HG03378 (cell line): ENCODE results near the gene TGFA.

ENCODE experiments used
- ATAC-seq: cut with Tn5 transposase; IDR thresholded peaks from one replicate; pipeline ENCODE4 v1.9.1; 2021; ENCODE audit warnings: mild to moderate bottlenecking, moderate library complexity; ENCODE audit not compliant: unreplicated experiment

TGFA gene

DNA sequence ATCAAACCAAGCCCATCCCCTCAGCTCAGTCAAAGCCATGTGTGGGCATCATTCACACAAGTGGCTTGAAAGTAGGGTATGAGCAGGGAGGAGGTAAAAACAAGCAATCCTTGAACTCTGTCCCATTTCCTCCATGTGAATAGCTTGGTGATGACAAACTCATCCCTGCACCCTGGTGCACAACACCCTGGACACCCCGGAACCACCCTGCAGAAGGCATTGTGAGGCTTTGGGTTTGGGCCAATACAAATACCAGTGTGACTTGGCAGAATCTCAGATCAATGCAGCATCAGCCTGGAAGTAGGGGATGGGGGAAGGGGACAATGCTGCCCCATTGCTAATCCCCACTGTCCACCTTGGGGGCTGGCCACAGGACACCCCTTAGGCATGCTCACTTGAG lies 28.6 kb downstream of the TGFA start:
- no peak for ATAC-seq

DNA sequence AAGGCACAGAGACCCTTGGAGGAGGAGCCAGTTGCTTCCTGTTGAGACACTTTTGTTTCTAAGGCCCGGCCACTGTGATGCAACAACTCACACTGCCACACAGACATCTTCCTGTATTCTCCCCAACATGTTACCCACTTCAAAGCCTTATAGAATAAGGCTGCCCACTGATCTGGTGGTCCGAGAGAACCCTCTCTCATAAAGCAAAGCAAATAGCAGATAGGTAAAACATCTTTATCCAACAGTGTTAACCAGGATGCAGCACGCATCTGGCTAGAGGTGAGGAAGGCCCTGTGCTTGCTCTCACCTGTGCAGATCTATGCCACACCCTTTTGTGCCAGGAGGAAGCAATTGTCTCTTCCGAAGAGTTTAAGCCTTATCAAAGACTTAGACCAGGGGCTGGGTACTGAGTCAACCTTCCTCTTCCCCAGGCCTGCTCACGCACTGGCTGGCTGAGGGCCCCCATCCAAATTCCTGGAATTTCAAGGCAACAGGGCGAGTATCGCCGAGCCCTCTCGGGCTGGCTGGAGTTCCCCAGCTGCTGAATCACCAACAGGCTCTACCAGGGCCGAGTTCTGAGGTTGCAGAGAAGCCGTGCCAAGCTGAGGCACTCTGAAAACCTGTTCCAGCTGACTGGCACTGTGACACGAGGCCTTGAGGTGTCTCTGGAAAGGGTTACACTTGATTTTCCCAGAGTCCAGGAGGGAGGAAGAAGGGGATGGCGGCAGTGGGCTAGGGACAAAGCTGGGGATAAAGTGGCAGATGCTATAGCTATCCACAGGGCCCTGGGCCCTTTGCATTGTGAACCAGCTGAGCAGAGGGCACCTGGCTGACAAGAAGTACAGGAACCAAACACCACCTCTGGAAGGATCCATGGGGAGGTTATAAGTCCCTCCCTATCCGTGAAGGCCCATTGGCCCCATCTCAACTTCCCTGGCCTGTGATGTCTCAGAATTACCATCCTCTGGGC lies 29.3 kb downstream of the TGFA start:
- no peak for ATAC-seq

DNA sequence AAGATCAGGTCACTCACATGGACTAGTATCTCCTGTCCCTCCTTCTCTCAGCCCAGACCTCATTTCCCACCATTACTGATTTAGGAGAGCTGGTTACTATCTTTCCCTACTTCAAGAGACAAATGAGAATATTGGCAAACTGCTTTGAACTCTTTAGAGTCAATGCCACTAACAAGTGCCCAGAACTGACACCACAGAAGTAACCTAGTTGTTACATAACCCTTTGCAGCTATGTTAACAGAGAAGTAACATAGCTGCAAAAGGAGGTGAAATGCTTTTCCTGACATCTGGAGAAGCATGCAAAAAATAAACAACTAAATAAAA lies 30.0 kb downstream of the TGFA start:
- no peak for ATAC-seq

DNA sequence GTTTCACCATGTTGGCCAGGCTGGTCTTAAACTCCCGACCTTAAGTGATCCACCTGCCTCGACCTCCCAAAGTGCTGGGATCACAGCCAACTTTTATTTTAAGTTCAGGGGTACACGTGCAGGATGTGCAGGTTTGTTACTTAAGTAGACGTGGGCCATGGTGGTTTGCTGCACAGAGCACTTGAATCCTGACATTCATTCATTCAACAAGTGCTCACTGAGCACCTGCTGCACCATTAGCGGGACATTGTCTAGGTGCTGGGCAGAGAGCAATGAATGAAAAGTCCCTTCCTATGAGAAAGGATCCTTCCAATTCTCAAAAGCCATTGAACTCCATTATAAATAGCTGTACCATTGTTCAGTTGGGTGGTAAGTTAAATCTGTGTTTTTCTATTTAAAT lies 31.0 kb downstream of the TGFA start:
- ATAC-seq, result no peak

DNA sequence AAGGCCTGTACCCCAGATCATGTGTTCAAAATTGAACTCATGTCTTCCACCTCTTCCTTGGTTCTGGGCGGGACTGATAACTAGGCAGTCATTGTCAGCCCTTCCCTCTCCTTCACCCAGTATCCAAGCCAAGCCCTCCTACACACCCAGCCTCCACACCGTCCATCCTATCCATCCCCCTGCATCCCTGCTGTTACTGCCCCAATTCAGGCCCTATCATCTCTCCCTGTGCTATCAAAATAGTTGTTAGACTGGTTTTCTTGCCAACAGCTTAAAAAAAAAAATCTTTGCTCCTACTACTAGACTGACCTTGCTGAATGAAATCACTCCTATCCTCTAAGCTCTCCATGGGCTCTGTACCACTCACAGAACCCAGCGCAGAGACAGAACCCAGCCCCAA lies 32.8 kb downstream of the TGFA start:
- ATAC-seq, result no peak

DNA sequence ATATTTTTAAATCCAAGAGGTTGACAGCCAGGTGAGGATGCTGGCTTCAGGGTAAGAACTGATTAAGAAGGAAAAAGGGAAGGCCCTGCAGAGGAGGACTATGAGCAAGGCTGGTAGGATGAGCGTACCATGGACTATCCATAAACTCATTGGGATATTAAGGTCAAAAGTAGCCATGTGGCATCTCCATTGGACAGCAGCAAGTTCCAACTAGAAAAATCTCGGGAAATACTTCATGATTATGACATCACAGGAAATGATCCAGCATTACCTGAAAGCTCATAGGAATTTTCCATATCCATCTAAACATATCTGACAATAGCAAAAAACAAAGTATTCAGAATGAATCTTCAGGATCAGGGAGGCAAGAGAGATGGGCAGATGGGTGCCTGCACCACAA lies 34.2 kb downstream of the TGFA start:
- ATAC-seq, result no peak

DNA sequence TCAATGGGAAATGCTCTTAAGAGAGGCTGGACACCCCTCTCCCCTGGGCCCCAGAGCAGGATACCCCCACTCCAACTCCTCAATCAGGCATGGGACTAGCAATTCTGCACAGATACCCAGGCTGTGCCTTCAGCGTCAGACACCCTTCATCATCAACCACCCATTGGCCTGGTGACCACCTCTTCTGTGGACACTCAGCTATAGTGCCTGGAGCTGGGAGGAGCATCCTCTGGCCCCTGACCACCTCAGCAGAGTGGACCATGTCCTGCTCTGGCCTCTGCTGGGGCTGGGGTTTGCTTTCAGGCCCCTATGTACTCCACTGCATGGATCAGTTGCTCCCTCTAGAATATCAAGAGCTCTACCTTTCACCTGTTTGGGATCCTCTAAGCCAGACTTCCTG lies 35.1 kb downstream of the TGFA start:
- no peak for ATAC-seq

DNA sequence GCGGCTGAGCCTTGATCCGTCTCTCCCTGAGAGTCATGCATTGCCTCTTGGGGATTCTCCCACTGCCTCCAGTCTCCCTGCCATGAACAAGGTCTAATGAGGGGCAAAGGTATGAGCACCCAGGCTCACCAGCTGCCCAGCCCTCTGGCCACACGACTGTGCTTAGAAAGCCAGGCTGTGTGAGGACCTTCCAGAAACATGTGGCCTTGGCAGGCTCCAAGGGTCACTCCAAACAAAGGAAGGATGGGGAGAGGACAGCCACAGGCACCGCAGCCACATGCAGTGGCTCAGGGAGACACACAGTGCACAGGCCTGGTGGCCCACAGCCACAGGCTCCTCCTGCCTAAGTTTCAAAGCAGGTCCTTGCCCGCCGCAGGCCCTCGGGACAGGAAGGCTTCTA lies 35.8 kb downstream of the TGFA start:
- no peak for ATAC-seq

DNA sequence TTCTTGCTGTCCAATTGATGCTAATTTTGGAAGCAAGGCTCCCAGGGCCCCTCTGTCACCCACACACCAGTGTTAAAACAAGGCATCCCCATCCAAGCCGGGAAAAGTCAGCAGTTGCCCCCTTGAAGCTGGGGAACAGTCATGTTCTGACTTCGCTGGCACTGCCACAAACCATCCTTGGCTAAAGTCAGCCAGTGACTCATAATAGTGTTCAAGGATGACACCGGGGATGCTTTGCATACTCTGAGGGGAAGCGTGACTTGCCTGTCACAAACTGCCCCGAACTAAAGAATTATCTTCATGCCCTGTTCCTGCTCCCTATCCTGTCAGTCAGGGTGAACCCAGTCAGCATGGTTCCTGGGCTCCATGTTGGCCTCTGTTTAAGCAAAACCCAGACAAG lies 37.0 kb downstream of the TGFA start:
- peak; percentile 96 for ATAC-seq

DNA sequence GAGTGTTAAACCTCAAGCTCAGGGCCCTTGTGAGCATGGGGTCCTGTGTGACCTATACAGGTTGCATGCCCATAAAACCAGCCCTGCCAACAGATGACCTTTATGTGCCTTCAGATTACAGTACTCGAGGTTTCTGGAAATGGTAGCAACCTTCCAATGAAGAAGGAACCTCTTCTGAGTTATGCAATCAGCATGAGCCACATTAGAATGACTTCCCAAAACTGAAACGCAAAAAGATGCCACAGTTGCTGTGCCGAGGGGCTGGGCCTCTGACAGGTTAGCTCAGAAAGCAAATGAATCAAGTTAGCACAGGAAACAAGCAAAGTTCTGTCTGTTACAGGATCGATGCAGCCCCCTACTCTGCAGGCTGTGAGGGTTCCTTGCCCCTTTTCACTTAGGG lies 37.7 kb downstream of the TGFA start:
- no peak for ATAC-seq

DNA sequence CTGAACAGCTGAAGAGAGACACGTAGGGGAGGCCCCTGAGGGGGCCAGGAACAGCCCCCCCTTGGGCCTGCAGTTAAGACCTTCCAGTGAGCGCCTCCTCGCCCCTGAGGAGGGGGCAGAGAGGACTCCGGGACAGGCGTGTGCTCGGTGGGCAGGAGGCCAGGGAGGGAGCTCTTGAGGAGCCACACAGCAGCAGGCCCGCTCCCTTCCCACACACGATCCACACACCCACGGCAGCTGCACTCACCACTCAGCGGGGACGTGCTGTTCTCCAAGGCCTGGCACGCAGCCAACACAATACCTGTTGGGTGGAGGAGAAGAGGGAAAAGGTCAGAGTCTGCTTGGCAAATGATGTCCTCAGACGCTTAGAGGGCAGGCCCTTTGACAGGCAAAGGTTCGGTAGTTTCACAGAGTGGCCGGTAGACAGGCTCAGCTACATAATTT lies 39.0 kb downstream of the TGFA start:
- ATAC-seq, result no peak

DNA sequence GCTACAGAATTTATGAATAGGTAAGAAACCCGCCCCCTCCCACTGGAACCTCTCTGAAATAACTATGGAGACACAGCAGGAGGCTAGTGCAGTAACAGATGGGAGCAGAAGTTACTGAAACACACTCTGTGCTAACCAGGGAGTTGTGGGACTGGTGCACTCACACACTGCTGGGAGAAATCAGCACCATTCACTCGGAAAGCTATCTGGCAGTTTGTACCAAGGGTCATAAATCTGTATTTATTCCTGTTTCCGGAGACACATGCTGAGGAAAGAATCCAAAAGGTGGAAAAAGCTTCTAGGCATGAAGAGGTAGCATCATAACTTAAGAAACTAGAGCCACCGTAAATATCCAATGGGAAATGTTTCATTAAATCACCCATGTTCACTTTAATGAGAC lies 39.9 kb downstream of the TGFA start:
- no peak for ATAC-seq

DNA sequence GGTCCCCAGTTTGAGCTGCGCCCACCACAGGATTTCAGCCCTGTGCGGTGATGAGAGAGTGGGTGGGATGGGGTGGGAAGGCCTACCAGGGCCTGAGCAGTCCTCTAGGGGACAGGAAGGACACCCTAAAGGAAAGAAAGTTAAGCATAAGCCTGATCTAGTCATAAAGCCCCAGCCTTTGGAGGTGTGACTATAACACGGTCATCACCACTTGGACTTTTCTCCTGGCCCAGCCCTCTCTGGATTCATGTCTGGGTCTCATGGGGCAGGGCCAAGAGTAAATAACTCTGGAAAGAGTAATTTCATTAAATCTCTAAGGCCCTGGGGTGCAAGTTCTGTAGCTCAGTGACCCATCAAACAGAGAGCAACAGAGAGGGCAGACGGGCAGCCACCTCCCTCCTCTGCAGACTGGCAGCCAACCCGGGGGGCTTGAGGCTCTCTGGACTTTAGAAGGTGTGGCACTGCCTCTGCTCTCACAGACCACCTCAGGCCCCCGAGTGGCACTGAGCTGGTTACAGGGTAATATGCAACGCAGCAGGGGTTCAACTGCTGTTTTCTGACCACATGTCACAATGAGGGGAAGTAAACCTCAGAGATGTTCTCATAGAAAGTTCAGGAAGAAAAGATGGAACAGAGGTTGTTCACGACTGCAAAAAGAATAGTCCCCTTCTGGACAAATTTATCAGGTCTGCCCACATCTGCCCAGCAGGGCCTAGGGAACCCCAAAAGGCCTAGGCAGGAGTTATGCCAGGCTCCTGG lies 41.5 kb downstream of the TGFA start:
- ATAC-seq, result no peak

DNA sequence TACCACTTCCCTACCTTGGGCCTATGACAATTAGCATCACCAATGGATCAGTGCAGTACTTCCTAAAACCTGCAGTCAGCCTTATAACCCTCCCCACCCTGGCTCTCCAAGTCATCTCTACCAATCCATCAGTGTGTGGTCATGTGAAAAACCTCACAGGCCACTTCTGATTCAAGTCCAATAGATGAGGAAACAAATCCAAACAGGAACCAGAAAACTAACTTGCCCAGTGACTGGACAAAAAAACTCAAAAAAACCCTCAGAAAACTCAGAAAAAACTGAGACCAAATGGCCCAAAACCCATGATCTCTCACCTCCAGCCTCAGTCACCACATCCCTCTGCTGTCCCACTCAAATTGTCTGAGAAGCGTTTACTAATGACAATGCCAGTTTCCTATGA lies 43.3 kb downstream of the TGFA start:
- no peak for ATAC-seq

DNA sequence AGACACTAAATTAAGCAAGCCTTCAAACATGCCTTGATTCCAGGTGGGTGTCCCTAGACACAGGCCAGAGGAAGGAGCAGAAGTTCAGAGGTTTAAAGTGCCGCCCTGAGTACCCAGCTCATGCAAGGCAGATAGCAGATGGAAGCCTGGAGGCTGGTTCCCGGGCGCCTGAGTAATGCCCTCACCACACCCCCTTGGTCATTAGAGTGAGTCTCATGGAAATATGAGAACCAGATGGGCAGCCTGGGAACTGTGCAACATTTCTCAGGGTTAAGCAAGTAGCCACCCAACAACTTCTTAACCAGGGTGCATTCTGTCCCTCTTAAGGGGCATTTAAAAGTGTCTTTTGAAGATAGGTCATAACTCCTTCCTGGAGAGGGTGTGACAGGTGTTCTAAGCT lies 44.1 kb downstream of the TGFA start:
- no peak for ATAC-seq

DNA sequence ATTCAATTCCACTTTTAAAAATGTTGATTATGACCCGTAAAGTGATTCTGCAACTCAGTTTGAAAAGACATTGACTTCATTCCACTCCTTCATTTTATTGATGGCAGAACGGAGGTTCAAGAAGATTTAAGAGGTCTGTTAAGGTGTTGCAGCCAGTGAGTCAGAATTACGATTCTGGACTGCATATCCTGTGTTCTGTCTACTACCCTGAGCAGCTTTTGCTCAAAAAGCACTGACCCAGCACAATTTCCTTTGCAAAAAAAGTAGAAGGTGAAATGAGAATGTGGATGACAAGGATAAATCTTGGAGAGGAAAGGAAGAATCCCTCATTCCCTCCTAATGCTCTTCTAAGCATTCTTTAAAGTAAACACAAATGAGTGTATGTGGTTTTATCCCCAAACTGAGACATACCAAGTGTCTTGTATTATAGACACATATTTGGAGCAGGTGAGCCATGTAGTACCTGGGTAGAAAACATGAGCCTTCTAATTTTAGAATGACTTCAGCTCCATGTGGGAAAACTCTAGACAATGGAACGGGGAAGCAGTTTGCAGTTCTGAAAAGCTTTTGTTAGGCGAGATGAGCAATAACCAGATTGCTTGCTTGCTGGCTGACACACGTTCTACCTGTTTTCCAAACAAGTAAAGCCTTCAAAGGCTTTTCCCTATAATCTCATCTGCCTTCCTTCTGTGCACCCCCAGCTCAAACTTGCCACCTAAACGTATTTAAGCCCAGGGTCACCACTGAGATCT lies 44.7 kb downstream of the TGFA start:
- ATAC-seq, result no peak

DNA sequence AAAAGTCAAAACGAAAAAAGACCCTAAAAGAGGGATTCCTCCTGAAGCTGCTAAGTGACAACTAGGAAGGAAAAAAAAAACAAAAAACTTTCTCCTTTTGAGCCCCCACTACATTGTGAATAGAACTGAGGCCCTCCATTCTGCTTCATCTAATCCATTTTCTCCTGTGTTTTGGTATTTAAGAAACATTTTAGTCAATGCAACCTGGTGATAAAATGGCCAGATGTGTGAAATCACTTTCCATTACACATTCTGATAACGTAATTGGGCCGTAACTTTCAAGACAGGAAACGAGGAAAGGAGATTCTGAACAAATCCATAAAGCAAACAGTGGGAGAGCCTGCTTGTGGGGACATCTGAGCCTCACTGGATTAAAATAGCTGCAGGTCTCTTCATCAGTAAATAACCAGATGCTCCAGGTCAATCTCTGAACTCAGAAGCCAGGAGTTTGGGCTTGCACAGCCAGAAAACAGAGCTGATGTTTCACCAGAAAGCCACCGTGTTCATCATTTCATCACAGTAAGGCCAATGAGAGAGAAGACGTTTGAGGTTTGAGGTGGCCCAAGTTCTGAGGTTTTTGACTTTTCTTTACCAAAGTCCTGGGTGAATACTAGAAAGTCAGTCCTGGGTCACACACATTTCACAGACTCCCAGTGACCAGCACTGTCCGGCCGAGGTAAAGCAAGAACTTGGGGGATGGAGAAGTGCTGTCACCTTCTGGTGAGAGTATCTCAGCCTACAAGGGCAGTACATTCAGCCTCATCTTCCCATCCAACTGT lies 47.8 kb downstream of the TGFA start:
- no peak for ATAC-seq

DNA sequence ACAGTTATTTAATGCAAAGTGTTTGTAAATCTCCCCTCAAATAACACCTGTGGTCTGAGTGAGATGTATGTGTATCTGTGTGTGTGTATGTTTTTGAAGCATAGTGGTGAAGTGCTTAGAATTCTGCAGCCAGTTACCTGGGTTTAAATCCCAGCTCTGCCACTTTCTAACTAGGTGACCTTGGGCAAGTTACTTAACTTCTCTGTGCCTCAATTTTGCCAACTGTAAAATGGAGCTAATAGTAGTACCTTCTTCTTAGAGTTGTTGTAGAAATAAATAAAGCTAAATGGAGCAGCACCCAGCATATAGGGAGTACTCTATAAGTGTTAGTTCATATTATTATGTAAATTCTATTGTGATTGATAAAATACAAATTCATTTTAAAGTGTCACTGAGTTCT lies 48.9 kb downstream of the TGFA start:
- ATAC-seq, result no peak

DNA sequence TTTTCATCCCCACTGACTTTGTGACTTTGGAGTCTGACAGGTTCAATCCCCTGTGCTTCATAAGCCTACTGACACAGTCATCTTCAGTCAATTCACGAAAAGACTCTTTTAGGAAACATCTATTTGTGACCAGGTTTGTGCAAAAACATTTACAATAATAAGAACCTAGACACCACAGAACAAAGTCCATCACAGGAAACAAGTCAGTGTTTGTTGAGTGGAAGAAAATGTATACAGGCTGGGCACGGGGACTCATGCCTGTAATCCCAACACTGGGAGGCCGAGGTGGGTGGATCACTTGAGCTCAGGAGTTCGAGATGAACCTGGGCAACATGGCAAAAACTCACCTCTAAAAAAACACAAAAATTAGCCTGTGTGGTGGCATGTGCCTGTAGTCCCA lies 49.7 kb downstream of the TGFA start:
- ATAC-seq, result no peak

DNA sequence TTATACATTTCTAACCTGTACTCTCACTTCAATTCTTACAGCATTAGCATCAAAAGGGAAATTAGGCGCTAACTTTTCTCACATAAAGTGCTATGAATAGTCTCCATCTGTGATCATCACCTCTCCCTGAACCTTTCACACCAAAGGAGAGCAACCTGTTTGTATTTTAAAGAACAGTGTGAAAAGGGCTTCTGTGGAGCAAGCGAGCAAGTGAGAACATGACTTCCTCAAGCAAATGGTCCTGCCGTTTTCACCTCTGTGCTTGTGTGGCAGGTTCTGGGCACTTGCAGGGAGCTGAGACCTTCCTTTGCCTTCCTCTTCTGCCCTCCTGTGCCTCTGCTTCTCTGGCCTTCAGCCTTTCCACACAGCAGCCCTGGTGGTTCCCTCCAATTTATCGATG lies 51.9 kb downstream of the TGFA start:
- ATAC-seq, result no peak

DNA sequence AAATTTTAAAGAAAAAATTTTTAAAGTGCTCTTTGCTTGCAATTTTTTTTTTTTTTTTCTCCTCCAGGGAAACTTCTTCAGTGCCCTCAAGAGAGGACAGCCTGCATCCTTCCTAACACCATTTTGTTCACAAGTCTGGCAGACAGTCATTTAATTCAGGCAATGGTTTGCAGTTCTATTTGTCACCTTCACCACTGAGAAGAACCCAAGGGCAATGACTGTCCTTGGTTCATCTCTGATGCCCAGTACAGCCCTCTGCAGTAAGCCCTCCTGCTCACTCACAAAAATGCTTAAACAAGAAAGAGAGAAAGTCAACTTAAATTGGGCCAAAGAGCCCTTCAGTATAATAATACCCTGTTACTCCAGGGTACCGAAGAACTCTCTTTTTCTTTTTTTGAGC lies 52.4 kb downstream of the TGFA start:
- ATAC-seq, result no peak
